WTC11 (cell line): ENCODE data around the gene WDR91.

ENCODE experiments used
- AFF4 ChIP-seq: sonication (generic); formaldehyde crosslinking; IDR thresholded peaks from 2 replicates; pipeline ENCODE4 v1.8.1; 2023; ENCODE audit warnings: mild to moderate bottlenecking, missing genetic modification reagents, borderline replicate concordance
- ATF1 ChIP-seq: sonication (generic); formaldehyde crosslinking; IDR thresholded peaks from 2 replicates; pipeline ENCODE4 v1.8.1; 2023; ENCODE audit warnings: mild to moderate bottlenecking, moderate library complexity, missing genetic modification reagents
- ATF3 ChIP-seq: sonication (generic); formaldehyde crosslinking; conservative IDR thresholded peaks from 2 replicates; pipeline ENCODE4 v1.8.1; 2022; ENCODE audit warnings: mild to moderate bottlenecking, missing genetic modification reagents
- CREB1 ChIP-seq: sonication (generic); formaldehyde crosslinking; IDR thresholded peaks from 2 replicates; pipeline ENCODE4 v1.8.0; 2023; ENCODE audit warnings: mild to moderate bottlenecking, missing genetic modification reagents
- CTCF ChIP-seq: fragments of 200-600 bp; IDR thresholded peaks from 2 replicates; pipeline ENCODE4 v1.8.0; 2022; ENCODE audit warnings: antibody characterized with exemption
- E2F5 ChIP-seq: sonication (generic); formaldehyde crosslinking; IDR thresholded peaks from 2 replicates; pipeline ENCODE4 v1.8.1; 2022; ENCODE audit warnings: mild to moderate bottlenecking, moderate library complexity, missing genetic modification reagents
- FOXK1 ChIP-seq: sonication (generic); formaldehyde crosslinking; IDR thresholded peaks from 2 replicates; pipeline ENCODE4 v1.8.0; 2022; ENCODE audit warnings: mild to moderate bottlenecking, moderate library complexity, missing genetic modification reagents
- IRF1 ChIP-seq: sonication (generic); formaldehyde crosslinking; IDR thresholded peaks from 2 replicates; pipeline ENCODE4 v1.8.0; 2023; ENCODE audit warnings: missing genetic modification reagents
- IRF2 ChIP-seq: sonication (generic); formaldehyde crosslinking; IDR thresholded peaks from 2 replicates; pipeline ENCODE4 v1.8.0; 2022; ENCODE audit warnings: low read depth, missing genetic modification reagents, borderline replicate concordance
- NR2C2 ChIP-seq: sonication (generic); formaldehyde crosslinking; IDR thresholded peaks from 2 replicates; pipeline ENCODE4 v1.8.0; 2022; ENCODE audit warnings: mild to moderate bottlenecking, missing genetic modification reagents
- SOX15 ChIP-seq: fragments of 250-450 bp; sonication (Bioruptor Pico); IDR thresholded peaks from 2 replicates; pipeline ENCODE4 v1.9.0; 2021; ENCODE audit warnings: mild to moderate bottlenecking
- STAT6 ChIP-seq: sonication (generic); formaldehyde crosslinking; conservative IDR thresholded peaks from 2 replicates; pipeline ENCODE4 v1.8.1; 2023; ENCODE audit warnings: mild to moderate bottlenecking, low read depth, missing genetic modification reagents, moderate library complexity
- ZNF281 ChIP-seq: sonication (generic); formaldehyde crosslinking; IDR thresholded peaks from 2 replicates; pipeline ENCODE4 v1.8.0; 2023; ENCODE audit warnings: mild to moderate bottlenecking, missing genetic modification reagents
- ZNF317 ChIP-seq: sonication (generic); formaldehyde crosslinking; IDR thresholded peaks from 2 replicates; pipeline ENCODE4 v1.8.1; 2023; ENCODE audit warnings: low read depth, mild to moderate bottlenecking, moderate library complexity, missing genetic modification reagents, borderline replicate concordance

GRCh38 chr7:135195156-135195555 lies 16.2 kb downstream of the WDR91 start:
- no peak for TF ChIP-seq ATF3 (CRISPR knock-in tag)
- TF ChIP-seq CTCF = no peak
- no peak for TF ChIP-seq IRF2
- no peak for TF ChIP-seq CREB1
- TF ChIP-seq IRF1 (CRISPR knock-in tag) = no peak
- no peak for TF ChIP-seq STAT6 (CRISPR knock-in tag)
- TF ChIP-seq ATF1 (CRISPR knock-in tag) = no peak
- no peak for TF ChIP-seq FOXK1 (CRISPR knock-in tag)
- no peak for TF ChIP-seq ZNF281 (CRISPR knock-in tag)
- TF ChIP-seq NR2C2 = no peak
- TF ChIP-seq AFF4 (CRISPR knock-in tag) = no peak
- TF ChIP-seq E2F5 (CRISPR knock-in tag) = no peak
- TF ChIP-seq SOX15 (CRISPR knock-in tag) = no peak
- TF ChIP-seq ZNF317 (CRISPR knock-in tag) = no peak
